HG02678 (cell line): ENCODE data around the gene ABHD6.
"Not testable (repeated sequence)": the region's sequence is repeated elsewhere in the genome, so short reads cannot be mapped to it uniquely, and the experiment has no call there.

Source experiments
- ATAC-seq: cut with Tn5 transposase; IDR thresholded peaks from one replicate; pipeline ENCODE4 v1.9.1; 2021; ENCODE audit warnings: mild to moderate bottlenecking, moderate library complexity; ENCODE audit not compliant: unreplicated experiment

The ABHD6 gene

GRCh38 chr3:58271901-58272501 is 34.4 kb downstream of the ABHD6 start:
- ATAC-seq = no peak

GRCh38 chr3:58272891-58273290 is 35.3 kb downstream of the ABHD6 start:
- no peak for ATAC-seq

- not testable (repeated sequence) for ATAC-seq
These were observed 35.8 kb downstream of the ABHD6 start for GRCh38 chr3:58273362-58273761.

GRCh38 chr3:58274027-58274614 is 36.5 kb downstream of the ABHD6 start:
- ATAC-seq = no peak

GRCh38 chr3:58281069-58281468 is 43.5 kb downstream of the ABHD6 start:
- no peak for ATAC-seq

- ATAC-seq = no peak
These were observed 47.7 kb downstream of the ABHD6 start for GRCh38 chr3:58285334-58285733.

- no peak for ATAC-seq
These were observed 49.8 kb downstream of the ABHD6 start for GRCh38 chr3:58287354-58287753.

- ATAC-seq = no peak
These were observed 50.6 kb downstream of the ABHD6 start for GRCh38 chr3:58288011-58288728.

- not testable (repeated sequence) for ATAC-seq
These were observed 51.5 kb downstream of the ABHD6 start for GRCh38 chr3:58288964-58289613.

- ATAC-seq = not testable (repeated sequence)
These were observed 52.9 kb downstream of the ABHD6 start for GRCh38 chr3:58290446-58290845.

- ATAC-seq = no peak
These were observed 54.2 kb downstream of the ABHD6 start for GRCh38 chr3:58291671-58292338.

GRCh38 chr3:58292866-58293265 is 55.3 kb downstream of the ABHD6 start:
- ATAC-seq = no peak

- ATAC-seq = no peak
These were observed 55.9 kb downstream of the ABHD6 start for GRCh38 chr3:58293516-58293915.

GRCh38 chr3:58296269-58296668 is 58.7 kb downstream of the ABHD6 start:
- ATAC-seq = no peak

GRCh38 chr3:58296843-58297242 is 59.3 kb downstream of the ABHD6 start:
- ATAC-seq = no peak

- no peak for ATAC-seq
These were observed 60.6 kb downstream of the ABHD6 start for GRCh38 chr3:58298190-58298589.

- no peak for ATAC-seq
These were observed 61.5 kb downstream of the ABHD6 start for GRCh38 chr3:58299075-58299474.

GRCh38 chr3:58299839-58300516 is 62.4 kb downstream of the ABHD6 start:
- ATAC-seq = no peak

GRCh38 chr3:58305882-58306711 is 68.5 kb downstream of the ABHD6 start, which contains the start of the genes HTD2 and RPP14:
HTD2 (plus strand) TSS chr3:58306520; CDS start chr3:58317614, 11,094 bp downstream.
RPP14 (plus strand) TSS chr3:58306245; CDS start chr3:58310330, 4,085 bp downstream.
- ATAC-seq = peak; percentile 91
